ENCODE data around the gene ZMAT5.

DNA sequence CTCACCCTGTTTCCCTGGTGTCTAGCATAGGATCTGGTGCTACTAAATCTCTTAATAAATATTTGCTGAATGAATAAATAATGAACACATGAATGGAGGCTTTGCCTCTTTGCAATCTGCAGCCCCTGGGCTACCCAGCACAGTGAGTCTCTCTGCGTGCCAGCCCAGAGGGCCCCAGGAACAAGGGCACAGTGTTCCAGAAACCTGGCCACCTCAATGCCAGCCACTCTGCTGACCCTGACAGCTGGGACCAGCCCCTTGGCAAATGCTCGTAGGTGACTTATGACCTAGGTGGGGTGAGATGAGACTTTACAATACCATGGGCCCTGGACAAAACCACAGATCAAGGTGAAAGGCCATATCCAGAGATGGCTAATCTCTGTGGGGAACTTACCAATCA is 32.0 kb upstream of the ZMAT5 start:
- no peak for TF ChIP-seq NR3C1 (CRISPR knock-in tag; IDR thresholded peaks at IDR 0.05)
- no peak for TF ChIP-seq HNRNPLL (IDR thresholded peaks at IDR 0.05; ENCODE audit: low read depth, low read length, poor library complexity, severe bottlenecking)
- no peak for TF ChIP-seq ZNF670 (CRISPR knock-in tag; IDR thresholded peaks at IDR 0.05; ENCODE audit: borderline replicate concordance)
- TF ChIP-seq, protein P1, sequence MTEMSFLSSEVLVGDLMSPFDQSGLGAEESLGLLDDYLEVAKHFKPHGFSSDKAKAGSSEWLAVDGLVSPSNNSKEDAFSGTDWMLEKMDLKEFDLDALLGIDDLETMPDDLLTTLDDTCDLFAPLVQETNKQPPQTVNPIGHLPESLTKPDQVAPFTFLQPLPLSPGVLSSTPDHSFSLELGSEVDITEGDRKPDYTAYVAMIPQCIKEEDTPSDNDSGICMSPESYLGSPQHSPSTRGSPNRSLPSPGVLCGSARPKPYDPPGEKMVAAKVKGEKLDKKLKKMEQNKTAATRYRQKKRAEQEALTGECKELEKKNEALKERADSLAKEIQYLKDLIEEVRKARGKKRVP (CRISPR knock-in tag; IDR thresholded peaks at IDR 0.05) = no peak
- TF ChIP-seq RFX1 (IDR thresholded peaks at IDR 0.05) = no peak
- TF ChIP-seq, protein P2, sequence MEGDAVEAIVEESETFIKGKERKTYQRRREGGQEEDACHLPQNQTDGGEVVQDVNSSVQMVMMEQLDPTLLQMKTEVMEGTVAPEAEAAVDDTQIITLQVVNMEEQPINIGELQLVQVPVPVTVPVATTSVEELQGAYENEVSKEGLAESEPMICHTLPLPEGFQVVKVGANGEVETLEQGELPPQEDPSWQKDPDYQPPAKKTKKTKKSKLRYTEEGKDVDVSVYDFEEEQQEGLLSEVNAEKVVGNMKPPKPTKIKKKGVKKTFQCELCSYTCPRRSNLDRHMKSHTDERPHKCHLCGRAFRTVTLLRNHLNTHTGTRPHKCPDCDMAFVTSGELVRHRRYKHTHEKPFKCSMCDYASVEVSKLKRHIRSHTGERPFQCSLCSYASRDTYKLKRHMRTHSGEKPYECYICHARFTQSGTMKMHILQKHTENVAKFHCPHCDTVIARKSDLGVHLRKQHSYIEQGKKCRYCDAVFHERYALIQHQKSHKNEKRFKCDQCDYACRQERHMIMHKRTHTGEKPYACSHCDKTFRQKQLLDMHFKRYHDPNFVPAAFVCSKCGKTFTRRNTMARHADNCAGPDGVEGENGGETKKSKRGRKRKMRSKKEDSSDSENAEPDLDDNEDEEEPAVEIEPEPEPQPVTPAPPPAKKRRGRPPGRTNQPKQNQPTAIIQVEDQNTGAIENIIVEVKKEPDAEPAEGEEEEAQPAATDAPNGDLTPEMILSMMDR (CRISPR knock-in tag; IDR thresholded peaks at IDR 0.05) = no peak
- TF ChIP-seq MYC (CRISPR knock-in tag; IDR thresholded peaks at IDR 0.05; ENCODE audit: borderline replicate concordance) = no peak
- TF ChIP-seq, protein P3, sequence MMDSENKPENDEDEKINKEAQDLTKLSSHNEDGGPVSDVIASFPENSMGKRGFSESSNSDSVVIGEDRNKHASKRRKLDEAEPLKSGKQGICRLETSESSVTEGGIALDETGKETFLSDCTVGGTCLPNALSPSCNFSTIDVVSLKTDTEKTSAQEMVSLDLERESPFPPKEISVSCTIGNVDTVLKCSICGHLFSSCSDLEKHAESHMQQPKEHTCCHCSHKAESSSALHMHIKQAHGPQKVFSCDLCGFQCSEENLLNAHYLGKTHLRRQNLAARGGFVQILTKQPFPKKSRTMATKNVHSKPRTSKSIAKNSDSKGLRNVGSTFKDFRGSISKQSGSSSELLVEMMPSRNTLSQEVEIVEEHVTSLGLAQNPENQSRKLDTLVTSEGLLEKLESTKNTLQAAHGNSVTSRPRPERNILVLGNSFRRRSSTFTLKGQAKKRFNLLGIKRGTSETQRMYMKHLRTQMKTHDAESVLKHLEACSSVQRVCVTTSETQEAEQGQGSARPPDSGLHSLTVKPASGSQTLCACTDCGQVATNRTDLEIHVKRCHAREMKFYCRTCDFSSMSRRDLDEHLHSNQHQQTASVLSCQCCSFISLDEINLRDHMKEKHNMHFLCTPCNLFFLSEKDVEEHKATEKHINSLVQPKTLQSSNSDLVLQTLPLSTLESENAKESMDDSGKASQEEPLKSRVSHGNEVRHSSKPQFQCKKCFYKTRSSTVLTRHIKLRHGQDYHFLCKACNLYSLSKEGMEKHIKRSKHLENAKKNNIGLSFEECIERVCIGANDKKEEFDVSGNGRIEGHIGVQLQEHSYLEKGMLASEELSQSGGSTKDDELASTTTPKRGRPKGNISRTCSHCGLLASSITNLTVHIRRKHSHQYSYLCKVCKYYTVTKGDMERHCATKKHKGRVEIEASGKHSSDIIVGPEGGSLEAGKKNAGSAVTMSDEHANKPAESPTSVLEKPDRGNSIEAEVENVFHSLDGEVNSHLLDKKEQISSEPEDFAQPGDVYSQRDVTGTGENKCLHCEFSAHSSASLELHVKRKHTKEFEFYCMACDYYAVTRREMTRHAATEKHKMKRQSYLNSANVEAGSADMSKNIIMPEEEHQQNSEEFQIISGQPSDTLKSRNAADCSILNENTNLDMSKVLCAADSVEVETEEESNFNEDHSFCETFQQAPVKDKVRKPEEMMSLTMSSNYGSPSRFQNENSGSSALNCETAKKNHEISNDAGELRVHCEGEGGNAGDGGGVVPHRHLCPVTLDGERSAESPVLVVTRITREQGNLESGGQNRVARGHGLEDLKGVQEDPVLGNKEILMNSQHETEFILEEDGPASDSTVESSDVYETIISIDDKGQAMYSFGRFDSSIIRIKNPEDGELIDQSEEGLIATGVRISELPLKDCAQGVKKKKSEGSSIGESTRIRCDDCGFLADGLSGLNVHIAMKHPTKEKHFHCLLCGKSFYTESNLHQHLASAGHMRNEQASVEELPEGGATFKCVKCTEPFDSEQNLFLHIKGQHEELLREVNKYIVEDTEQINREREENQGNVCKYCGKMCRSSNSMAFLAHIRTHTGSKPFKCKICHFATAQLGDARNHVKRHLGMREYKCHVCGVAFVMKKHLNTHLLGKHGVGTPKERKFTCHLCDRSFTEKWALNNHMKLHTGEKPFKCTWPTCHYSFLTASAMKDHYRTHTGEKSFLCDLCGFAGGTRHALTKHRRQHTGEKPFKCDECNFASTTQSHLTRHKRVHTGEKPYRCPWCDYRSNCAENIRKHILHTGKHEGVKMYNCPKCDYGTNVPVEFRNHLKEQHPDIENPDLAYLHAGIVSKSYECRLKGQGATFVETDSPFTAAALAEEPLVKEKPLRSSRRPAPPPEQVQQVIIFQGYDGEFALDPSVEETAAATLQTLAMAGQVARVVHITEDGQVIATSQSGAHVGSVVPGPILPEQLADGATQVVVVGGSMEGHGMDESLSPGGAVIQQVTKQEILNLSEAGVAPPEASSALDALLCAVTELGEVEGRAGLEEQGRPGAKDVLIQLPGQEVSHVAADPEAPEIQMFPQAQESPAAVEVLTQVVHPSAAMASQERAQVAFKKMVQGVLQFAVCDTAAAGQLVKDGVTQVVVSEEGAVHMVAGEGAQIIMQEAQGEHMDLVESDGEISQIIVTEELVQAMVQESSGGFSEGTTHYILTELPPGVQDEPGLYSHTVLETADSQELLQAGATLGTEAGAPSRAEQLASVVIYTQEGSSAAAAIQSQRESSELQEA (CRISPR knock-in tag; IDR thresholded peaks at IDR 0.05; ENCODE audit: not compliant biosample characterization) = no peak
- TF ChIP-seq, protein P4, sequence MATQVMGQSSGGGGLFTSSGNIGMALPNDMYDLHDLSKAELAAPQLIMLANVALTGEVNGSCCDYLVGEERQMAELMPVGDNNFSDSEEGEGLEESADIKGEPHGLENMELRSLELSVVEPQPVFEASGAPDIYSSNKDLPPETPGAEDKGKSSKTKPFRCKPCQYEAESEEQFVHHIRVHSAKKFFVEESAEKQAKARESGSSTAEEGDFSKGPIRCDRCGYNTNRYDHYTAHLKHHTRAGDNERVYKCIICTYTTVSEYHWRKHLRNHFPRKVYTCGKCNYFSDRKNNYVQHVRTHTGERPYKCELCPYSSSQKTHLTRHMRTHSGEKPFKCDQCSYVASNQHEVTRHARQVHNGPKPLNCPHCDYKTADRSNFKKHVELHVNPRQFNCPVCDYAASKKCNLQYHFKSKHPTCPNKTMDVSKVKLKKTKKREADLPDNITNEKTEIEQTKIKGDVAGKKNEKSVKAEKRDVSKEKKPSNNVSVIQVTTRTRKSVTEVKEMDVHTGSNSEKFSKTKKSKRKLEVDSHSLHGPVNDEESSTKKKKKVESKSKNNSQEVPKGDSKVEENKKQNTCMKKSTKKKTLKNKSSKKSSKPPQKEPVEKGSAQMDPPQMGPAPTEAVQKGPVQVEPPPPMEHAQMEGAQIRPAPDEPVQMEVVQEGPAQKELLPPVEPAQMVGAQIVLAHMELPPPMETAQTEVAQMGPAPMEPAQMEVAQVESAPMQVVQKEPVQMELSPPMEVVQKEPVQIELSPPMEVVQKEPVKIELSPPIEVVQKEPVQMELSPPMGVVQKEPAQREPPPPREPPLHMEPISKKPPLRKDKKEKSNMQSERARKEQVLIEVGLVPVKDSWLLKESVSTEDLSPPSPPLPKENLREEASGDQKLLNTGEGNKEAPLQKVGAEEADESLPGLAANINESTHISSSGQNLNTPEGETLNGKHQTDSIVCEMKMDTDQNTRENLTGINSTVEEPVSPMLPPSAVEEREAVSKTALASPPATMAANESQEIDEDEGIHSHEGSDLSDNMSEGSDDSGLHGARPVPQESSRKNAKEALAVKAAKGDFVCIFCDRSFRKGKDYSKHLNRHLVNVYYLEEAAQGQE (IDR thresholded peaks at IDR 0.05; ENCODE audit: borderline replicate concordance in 1 of 2, low read depth in 1 of 2, low read length in 2 of 2) = no peak
- TF ChIP-seq CREB1 (IDR thresholded peaks at IDR 0.05) = no peak
- TF ChIP-seq CREB1 (CRISPR knock-in tag; IDR thresholded peaks at IDR 0.05) = no peak
- no peak for TF ChIP-seq ZNF652 (CRISPR knock-in tag; IDR thresholded peaks at IDR 0.05; ENCODE audit: borderline replicate concordance, low read depth)
- no peak for TF ChIP-seq MAFF (IDR thresholded peaks at IDR 0.05; ENCODE audit: low read depth, low read length)
